Thoracic aorta (tissue), 2 donors: ENCODE results near the gene PARD3. TPM values are rescaled to one million over a fixed set of nuclear protein-coding genes. Genes with fewer than 3 reads are reported as not detected.

Source experiments
- ATAC-seq: fragments of 150-250 bp; one replicate; pipeline ENCODE4 v1.8.0; 2017; ENCODE audit warnings: low read depth; ENCODE audit not compliant: insufficient number of reproducible peaks, low FRiP score
- DNase-seq: peaks from one replicate; pipeline ENCODE4 v3.0.0-alpha.2; 2020; ENCODE audit warnings: low spot score
- H3K27ac ChIP-seq, 2 donors: fragments of 200-600 bp; sonication (generic); 1 replicate in 1 of 2; 2 replicates in 1 of 2; pipeline ENCODE4 v1.5.1; 2016; ENCODE audit warnings: mild to moderate bottlenecking in 2 of 2, moderate library complexity in 2 of 2
- H3K27me3 ChIP-seq: fragments of 200-600 bp; sonication (generic); replicated peaks from 2 replicates; pipeline ENCODE4 v1.6.0; 2016; ENCODE audit warnings: mild to moderate bottlenecking; ENCODE audit not compliant: insufficient read depth
- H3K36me3 ChIP-seq: fragments of 200-600 bp; sonication (generic); one replicate; pipeline ENCODE4 v1.5.1; 2016
- H3K4me1 ChIP-seq, 2 donors: fragments of 200-600 bp; sonication (generic); 1 replicate in 1 of 2; 2 replicates in 1 of 2; pipeline versions ENCODE4 v1.5.1 to v1.6.0; 2016; ENCODE audit warnings: low read depth in 2 of 2, mild to moderate bottlenecking in 1 of 2; ENCODE audit not compliant: control insufficient read depth in 1 of 2
- H3K4me3 ChIP-seq: fragments of 200-600 bp; sonication (generic); 2 replicates; pipeline ENCODE4 v1.5.1; 2016; ENCODE audit warnings: mild to moderate bottlenecking
- H3K9me3 ChIP-seq: fragments of 200-600 bp; sonication (generic); 2 replicates; pipeline ENCODE4 v1.5.1; 2016
- total RNA-seq, 2 donors: library from RNA; depleted of rRNA; stranded (reverse); fragments of >200 nt; gene quantifications; one replicate each; pipeline versions ENCODE4 v1.1.0 to v1.2.3, GENCODE V29; 2016
- TF ChIP-seq, protein P1 (sequence below): fragments of 200-600 bp; sonication (generic); IDR thresholded peaks from one replicate; pipeline ENCODE4 v1.5.1; 2019; ENCODE audit warnings: antibody characterized with exemption

PARD3 gene
- total RNA-seq, 2 donors from 2014 or later: 16.7 to 34.5 TPM

DNA sequence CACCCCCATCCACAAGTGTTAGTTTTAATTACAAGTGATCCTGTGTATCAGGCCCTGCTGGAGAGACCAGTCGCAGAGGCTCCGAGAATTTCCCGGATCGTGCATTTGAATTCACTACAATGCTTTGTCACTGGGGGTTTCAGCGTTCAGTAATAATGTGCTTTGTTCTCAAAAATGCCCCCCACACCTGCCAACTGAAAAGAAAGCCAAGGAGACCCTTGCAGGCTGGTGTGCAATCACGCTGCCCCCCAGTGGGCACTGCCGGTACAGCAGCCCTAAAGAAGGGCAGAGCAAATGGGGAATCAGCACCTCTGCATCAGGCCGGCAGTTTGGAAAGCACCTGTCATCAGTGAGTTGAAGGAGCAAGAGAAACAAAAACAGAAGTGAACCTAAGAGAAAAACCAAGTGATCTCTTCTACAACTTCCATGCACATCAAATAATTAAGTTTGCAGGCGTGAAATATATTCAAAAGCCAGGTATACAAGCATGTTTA, 177.6 kb downstream of the PARD3 start:
- Histone ChIP-seq H3K27me3 (no peaks in the 10 kb centered on the region), H3K27ac (no peak overlapping the region), H3K4me3 (no peak overlapping the region), H3K4me1 (peaks cover 3 to 15% of the 10 kb centered on the region in 2 donors), H3K36me3 (no peaks in the 10 kb centered on the region), H3K9me3 (no peaks in the 10 kb centered on the region)
- TF ChIP-seq, protein P1, sequence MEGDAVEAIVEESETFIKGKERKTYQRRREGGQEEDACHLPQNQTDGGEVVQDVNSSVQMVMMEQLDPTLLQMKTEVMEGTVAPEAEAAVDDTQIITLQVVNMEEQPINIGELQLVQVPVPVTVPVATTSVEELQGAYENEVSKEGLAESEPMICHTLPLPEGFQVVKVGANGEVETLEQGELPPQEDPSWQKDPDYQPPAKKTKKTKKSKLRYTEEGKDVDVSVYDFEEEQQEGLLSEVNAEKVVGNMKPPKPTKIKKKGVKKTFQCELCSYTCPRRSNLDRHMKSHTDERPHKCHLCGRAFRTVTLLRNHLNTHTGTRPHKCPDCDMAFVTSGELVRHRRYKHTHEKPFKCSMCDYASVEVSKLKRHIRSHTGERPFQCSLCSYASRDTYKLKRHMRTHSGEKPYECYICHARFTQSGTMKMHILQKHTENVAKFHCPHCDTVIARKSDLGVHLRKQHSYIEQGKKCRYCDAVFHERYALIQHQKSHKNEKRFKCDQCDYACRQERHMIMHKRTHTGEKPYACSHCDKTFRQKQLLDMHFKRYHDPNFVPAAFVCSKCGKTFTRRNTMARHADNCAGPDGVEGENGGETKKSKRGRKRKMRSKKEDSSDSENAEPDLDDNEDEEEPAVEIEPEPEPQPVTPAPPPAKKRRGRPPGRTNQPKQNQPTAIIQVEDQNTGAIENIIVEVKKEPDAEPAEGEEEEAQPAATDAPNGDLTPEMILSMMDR: peak; percentile 93
- ATAC-seq (no peak), DNase-seq (no peak)

DNA sequence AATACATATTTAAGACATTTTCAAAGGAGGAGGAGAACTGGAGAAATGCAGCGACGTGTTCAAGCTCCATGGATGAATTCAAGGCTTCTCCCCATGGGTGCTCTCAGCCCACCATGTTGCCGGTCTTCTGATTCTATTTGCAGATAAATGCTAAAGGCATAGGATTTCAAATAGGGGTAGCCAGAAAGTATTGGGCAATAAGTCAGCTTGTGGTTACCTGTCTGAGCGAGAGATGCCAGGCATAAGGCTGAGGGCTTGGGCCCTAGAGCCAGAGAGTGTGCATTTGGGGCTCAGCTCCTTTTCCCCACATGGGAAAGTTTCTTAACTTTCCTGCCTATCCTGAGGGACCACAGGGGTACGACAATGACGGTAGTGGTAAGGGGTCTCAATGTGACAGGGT, 180.0 kb downstream of the PARD3 start:
- TF ChIP-seq, protein P1: no peak
- DNase-seq: no peak
- Histone ChIP-seq H3K27me3 (no peaks in the 10 kb centered on the region), H3K4me3 (no peak overlapping the region), H3K4me1 (peaks cover 3 to 15% of the 10 kb centered on the region in 2 donors), H3K36me3 (no peaks in the 10 kb centered on the region), H3K9me3 (no peaks in the 10 kb centered on the region), H3K27ac (no peak overlapping the region)
- ATAC-seq: no peak

DNA sequence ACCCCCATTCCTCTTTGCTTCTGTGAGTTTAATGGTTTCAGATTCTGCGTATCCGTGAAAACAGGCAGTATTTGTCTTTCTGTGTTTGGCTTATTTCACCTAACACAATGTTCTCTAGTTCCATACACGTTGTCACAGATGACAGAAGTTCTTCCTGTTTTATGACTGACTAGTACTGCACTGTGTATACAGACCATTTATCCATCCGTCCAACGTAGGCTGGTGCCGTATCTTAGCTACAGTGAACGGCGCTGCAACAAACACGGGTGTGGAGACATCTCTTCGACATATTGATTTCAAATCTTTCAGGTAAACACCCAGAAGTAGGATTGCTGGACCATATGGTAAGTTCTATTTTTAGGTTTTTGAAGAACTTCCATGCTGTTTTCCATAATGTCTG, 181.7 kb downstream of the PARD3 start:
- TF ChIP-seq, protein P1: no peak
- no peak for DNase-seq
- Histone ChIP-seq H3K9me3 (no peaks in the 10 kb centered on the region), H3K4me3 (no peak overlapping the region), H3K27me3 (no peaks in the 10 kb centered on the region), H3K36me3 (no peaks in the 10 kb centered on the region), H3K27ac (no peak overlapping the region), H3K4me1 (peaks cover 3 to 21% of the 10 kb centered on the region in 2 donors)
- no peak for ATAC-seq

DNA sequence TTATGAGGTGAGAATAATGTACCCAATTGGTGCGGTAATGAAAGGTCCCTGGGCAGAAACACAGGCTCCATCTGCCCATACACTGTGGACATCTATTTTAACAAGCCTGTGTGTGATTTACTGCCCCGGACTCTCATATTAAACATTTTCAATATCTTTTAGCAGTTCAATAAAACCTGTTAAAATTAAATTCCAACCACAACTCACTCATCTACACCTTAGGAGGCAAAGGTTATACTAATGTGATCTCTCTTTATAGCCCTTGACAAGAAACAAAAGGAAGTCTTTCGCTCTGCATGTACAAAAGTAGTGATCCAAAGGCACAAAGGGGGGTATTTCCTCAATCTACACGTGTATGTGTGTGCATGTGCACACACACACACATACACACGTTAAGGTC, 186.0 kb downstream of the PARD3 start:
- no peaks in the 10 kb centered on the region for H3K36me3 ChIP-seq
- H3K27me3 ChIP-seq: no peaks in the 10 kb centered on the region
- H3K9me3 ChIP-seq: no peaks in the 10 kb centered on the region
- ATAC-seq (no peak), DNase-seq (no peak)
- no peak overlapping the region for H3K27ac ChIP-seq
- TF ChIP-seq, protein P1: no peak
- H3K4me3 ChIP-seq: no peak overlapping the region
- H3K4me1 ChIP-seq: peaks cover 0 to 11% of the 10 kb centered on the region in 2 donors

DNA sequence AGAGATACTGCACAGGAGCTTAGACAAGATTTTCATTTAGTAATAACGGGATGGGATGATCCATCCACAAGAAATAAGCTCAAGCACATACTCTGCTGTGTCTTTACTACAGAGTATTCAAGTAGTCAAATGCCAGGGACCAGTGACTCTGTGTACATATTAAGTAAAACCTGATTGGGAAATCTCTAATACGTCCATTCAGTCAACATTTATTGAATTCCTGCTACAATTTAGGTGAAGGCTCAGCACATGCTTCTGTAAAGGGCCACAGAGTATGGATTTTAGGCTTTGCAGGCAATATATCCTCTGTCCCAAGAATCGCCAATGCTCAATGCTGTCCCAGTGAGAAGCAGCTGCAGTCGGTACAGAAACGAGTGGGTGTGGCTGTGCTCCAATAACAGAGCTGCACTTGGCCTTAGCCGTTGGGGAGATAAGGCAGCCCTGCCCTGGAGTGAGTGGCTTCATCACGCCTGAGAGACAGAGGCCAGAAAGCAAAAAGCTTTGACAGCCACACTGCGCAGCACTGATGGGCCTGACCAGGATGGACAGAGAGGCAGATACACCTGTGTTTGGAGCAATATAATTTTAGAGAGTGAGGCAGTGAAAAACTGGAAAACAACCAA, 186.8 kb downstream of the PARD3 start:
- Histone ChIP-seq H3K27ac (no peak overlapping the region), H3K4me1 (peaks cover 0 to 11% of the 10 kb centered on the region in 2 donors), H3K9me3 (no peaks in the 10 kb centered on the region), H3K36me3 (no peaks in the 10 kb centered on the region), H3K4me3 (no peak overlapping the region), H3K27me3 (no peaks in the 10 kb centered on the region)
- TF ChIP-seq, protein P1: no peak
- no peak for DNase-seq
- no peak for ATAC-seq
